ENCODE results near the gene SLC6A17. TPM values are rescaled to one million over a fixed set of nuclear protein-coding genes. Genes with fewer than 3 reads are reported as not detected.

SLC6A17 gene
- total RNA-seq, 1 donor from 2014 or later, result not detected

DNA sequence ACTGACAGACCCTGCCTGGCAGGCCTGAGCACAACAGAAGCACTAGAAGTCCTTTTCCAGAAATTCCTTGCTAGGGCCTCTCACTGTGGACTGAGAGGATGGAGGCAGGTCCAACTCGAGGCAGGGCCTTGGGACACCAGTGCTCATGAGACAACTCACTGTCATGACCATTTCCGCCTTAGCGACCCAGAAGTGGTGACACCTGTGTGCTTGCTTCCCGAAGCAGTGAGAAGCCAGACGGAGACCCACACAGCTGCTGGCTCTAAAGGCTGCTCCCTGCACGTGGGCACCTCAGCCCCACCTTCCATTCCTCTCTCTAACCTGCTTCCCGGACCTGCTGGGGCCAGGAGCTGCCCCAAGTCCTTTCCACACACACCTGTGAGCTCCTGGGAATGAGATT, 92.9 kb downstream of the SLC6A17 start:
- Histone ChIP-seq H3K36me3 (no peaks in the 10 kb centered on the region), H3K4me1 (peaks cover 10% of the 10 kb centered on the region), H3K27ac (no peak overlapping the region), H3K4me3 (no peak overlapping the region), H3K9me3 (no peaks in the 10 kb centered on the region), H3K27me3 (ENCODE audit: low read depth) (no peaks in the 10 kb centered on the region)
- TF ChIP-seq, protein P1, sequence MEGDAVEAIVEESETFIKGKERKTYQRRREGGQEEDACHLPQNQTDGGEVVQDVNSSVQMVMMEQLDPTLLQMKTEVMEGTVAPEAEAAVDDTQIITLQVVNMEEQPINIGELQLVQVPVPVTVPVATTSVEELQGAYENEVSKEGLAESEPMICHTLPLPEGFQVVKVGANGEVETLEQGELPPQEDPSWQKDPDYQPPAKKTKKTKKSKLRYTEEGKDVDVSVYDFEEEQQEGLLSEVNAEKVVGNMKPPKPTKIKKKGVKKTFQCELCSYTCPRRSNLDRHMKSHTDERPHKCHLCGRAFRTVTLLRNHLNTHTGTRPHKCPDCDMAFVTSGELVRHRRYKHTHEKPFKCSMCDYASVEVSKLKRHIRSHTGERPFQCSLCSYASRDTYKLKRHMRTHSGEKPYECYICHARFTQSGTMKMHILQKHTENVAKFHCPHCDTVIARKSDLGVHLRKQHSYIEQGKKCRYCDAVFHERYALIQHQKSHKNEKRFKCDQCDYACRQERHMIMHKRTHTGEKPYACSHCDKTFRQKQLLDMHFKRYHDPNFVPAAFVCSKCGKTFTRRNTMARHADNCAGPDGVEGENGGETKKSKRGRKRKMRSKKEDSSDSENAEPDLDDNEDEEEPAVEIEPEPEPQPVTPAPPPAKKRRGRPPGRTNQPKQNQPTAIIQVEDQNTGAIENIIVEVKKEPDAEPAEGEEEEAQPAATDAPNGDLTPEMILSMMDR (IDR thresholded peaks at IDR 0.05), result no peak
- intact Hi-C loops (cut with DNase I), result no loop called here
- DNase-seq (no peak), ATAC-seq (no peak)

DNA sequence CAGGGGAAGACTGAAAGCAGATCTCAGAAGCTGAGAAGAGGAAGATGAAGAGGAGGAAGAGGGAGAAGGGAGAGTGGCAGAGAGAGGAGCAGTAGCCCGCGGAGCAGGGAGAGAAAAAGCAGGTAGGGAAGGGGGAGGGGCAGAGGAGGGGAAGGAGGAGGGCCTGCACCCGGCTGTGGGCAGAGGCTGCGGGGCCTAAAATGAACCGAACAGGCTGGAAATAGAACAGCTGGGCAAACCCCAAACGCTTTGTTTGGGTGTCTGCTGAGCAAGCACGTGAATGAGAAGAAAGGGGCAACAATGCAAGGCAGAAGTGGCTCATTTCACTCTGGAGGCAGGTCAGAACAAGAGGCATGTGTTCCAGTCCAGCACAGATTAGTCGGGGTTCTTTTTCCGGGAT, 93.3 kb downstream of the SLC6A17 start:
- H3K9me3 ChIP-seq, result no peaks in the 10 kb centered on the region
- H3K4me3 ChIP-seq, result no peak overlapping the region
- intact Hi-C loops (cut with DNase I), result no loop called here
- TF ChIP-seq, protein P1 (IDR thresholded peaks at IDR 0.05), result no peak
- ATAC-seq, result no peak
- H3K36me3 ChIP-seq, result no peaks in the 10 kb centered on the region
- peaks cover 10% of the 10 kb centered on the region for H3K4me1 ChIP-seq
- DNase-seq, result no peak
- no peaks in the 10 kb centered on the region for H3K27me3 ChIP-seq (ENCODE audit: low read depth)
- no peak overlapping the region for H3K27ac ChIP-seq

DNA sequence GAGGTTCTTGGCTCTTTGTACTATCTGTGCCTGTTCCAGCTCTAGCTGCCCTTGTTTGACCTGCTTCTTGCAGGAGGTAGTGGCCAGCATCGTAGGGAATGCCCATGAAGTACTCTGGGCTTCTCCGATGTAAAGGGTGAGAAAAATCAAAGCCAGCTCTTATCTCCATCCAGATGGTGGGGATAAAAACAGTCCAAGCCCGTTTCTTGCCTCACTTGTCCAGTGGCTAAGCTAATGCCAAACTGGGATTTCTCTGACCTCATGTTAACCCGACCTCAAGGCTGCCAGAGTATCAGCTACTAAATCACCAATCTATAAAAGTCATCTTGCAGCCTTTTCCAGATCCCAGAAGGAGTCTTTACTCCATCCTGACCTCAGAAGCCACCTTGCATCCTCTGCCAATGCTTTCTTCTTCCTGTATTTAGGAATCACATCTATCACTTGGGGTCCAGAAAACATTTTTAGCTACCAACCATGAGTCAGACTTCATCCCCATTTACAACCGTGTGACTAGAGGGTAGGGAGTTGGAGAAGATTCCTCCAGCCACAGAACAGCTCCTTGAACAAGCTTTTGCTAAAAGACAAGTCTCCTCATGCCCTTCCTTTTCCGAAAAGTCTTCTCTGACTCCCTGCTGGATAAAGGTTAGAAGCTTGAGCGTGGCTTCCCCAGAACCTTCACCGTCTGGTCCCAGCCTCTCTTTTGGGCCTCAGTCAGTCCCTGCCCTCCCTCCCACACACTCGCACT, 95.8 kb downstream of the SLC6A17 start:
- ATAC-seq (no peak), DNase-seq (no peak)
- no peaks in the 10 kb centered on the region for H3K9me3 ChIP-seq
- H3K36me3 ChIP-seq, result no peaks in the 10 kb centered on the region
- no peaks in the 10 kb centered on the region for H3K27me3 ChIP-seq (ENCODE audit: low read depth)
- intact Hi-C loops (cut with DNase I), result no loop called here
- H3K4me3 ChIP-seq, result no peak overlapping the region
- H3K4me1 ChIP-seq, result no peaks in the 10 kb centered on the region
- H3K27ac ChIP-seq, result no peak overlapping the region
- TF ChIP-seq, protein P1 (IDR thresholded peaks at IDR 0.05), result no peak

- H3K36me3 ChIP-seq, result no peaks in the 10 kb centered on the region
- no peak overlapping the region for H3K27ac ChIP-seq
- no peaks in the 10 kb centered on the region for H3K27me3 ChIP-seq (ENCODE audit: low read depth)
- ATAC-seq (no peak), DNase-seq (no peak)
- intact Hi-C loops (cut with DNase I), result no loop called here
- TF ChIP-seq, protein P1 (IDR thresholded peaks at IDR 0.05), result no peak
- no peaks in the 10 kb centered on the region for H3K9me3 ChIP-seq
- no peak overlapping the region for H3K4me3 ChIP-seq
- H3K4me1 ChIP-seq, result no peaks in the 10 kb centered on the region
Measured at GRCh38 chr1:110248746-110249145, 98.5 kb downstream of the SLC6A17 start.

- no peak for DNase-seq
- Histone ChIP-seq H3K36me3 (no peaks in the 10 kb centered on the region), H3K27me3 (ENCODE audit: low read depth) (no peaks in the 10 kb centered on the region), H3K4me3 (no peak overlapping the region), H3K9me3 (no peaks in the 10 kb centered on the region), H3K4me1 (no peaks in the 10 kb centered on the region), H3K27ac (no peak overlapping the region)
- TF ChIP-seq, protein P1 (IDR thresholded peaks at IDR 0.05), result no peak
- intact Hi-C loops (cut with DNase I), result no loop called here
- ATAC-seq, result no peak
Measured at GRCh38 chr1:110249256-110249655, 99.0 kb downstream of the SLC6A17 start.
